GM12874 (cell line): ENCODE data around the gene SESN1.

Source experiments
- CTCF ChIP-seq: IDR thresholded peaks from 2 replicates; pipeline ENCODE4 v1.5.1; 2011; ENCODE audit warnings: low read depth, mild to moderate bottlenecking, control low read depth, low read length, moderate library complexity; ENCODE audit not compliant: insufficient read depth

SESN1 gene

GRCh38 chr6:109023356-109023925 lies 71.2 kb downstream of the SESN1 start:
- no peak for TF ChIP-seq CTCF

- TF ChIP-seq CTCF: no peak
Measured at GRCh38 chr6:109021870-109022269, 72.8 kb downstream of the SESN1 start.

- no peak for TF ChIP-seq CTCF
Measured at GRCh38 chr6:109019911-109020310, 74.7 kb downstream of the SESN1 start.

- no peak for TF ChIP-seq CTCF
Measured at GRCh38 chr6:109015176-109015575, 79.5 kb downstream of the SESN1 start.

- no peak for TF ChIP-seq CTCF
Measured at GRCh38 chr6:109014606-109015005, 80.0 kb downstream of the SESN1 start.

GRCh38 chr6:109013656-109014305 lies 80.9 kb downstream of the SESN1 start:
- TF ChIP-seq CTCF: no peak

GRCh38 chr6:109010705-109011102 lies 83.9 kb downstream of the SESN1 start:
- TF ChIP-seq CTCF: no peak
